Stimulated activated CD4-positive, alpha-beta T cell treated with anti-CD3 and anti-CD28 coated beads, Interleukin-1b, Interleukin-23, amount 100 ng/mL, for 24 hours (primary cell): ENCODE data around the gene CDCA8.

Experiments used
- DNase-seq, 4 experiments: peaks; one replicate each; pipeline ENCODE4 v3.0.0-alpha.2; 2020; ENCODE audit warnings: low read depth in 4 of 4, low spot score in 1 of 4

Gene CDCA8

GRCh38 chr1:37714689-37715088 lies 22.4 kb downstream of the CDCA8 start:
- DNase-seq = no peak

DNA sequence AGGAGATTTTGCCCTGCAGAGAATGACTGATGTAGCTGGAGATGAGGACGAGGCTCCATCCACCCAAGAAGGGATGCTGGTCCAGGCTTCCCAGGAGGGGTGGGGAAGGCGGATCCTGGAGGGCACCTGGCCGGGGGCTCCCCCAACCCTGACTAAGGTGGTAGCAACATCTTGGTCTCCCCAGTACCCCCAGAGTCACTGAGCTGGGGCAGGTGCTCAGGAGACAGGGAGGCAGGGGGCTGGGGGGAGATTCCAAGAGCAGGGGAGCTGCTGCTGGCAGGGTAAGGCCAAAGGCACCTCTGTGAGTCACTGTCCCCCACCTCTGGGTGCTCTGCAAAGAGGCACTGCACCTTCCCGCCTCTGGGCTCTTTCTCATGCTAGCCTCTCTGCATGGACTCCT lies 24.0 kb downstream of the CDCA8 start:
- DNase-seq = no peak

- DNase-seq = no peak
Measured at GRCh38 chr1:37717631-37718030, 25.3 kb downstream of the CDCA8 start.

- DNase-seq = no peak
Measured at GRCh38 chr1:37718181-37718900, 26.0 kb downstream of the CDCA8 start.

DNA sequence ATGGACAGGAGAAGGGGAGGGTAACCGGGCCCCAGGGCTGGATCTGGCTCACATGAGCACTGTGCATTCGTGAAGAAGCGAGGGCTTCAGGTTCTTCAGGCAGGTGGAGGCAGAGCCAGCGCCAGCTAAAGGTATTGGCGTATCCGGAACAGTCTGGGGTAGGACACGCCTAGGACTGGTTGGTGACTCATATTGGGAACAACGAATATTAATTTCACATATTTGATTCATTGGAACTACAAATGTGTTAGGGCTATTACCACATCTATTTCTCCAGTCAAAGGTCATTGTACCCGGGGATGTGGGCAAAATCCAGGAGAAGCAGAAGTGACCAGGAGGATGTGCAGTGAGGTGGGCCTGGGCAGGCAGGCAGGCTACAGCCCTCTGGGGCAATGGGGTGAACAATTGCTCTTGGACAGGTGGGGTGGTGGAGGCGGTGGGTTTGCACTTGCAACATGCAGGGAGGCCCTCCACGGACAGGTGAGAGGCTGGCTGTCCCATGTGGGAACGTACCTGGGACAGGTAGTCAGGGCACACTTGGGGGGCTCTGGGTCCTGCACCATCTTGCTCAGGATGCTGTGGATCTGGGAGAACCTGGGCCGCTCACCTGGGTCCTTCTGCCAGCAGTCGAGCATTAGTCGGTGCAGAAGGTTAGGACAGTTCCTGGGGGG lies 26.7 kb downstream of the CDCA8 start:
- DNase-seq = no peak

DNA sequence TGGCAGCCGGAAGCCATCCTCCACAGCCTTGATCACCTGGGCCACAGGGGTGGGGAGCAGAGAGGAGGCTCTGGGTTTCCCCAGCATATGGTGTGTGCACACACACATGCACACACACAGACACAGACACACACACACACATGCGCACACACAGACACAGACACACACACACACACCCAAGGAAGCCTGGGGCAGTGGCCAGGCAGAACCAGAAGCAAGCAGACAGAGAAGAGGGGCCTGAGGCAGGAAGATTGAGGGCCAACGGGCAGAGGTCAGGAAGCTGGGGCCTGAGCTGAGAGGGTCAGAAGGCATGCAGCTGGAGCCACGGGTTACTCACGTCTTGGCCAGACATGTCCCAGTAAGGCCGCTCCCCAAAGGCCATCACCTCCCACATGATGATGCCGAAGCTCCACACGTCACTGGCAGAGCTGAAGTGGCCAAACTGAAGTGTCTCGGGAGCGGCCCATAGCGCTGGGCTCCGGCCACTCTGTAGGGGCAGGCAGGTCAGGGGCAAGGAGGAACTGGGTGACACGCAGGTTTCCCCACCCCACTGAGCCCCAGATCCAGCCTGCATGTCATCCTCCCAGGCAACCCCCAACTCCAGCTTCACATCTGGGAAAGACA lies 27.4 kb downstream of the CDCA8 start:
- no peak for DNase-seq

- no peak for DNase-seq
Measured at GRCh38 chr1:37720231-37721130, 28.2 kb downstream of the CDCA8 start.

- no peak for DNase-seq
Measured at GRCh38 chr1:37721565-37721964, 29.2 kb downstream of the CDCA8 start.

- DNase-seq = no peak
Measured at GRCh38 chr1:37722181-37723071, 30.1 kb downstream of the CDCA8 start.

DNA sequence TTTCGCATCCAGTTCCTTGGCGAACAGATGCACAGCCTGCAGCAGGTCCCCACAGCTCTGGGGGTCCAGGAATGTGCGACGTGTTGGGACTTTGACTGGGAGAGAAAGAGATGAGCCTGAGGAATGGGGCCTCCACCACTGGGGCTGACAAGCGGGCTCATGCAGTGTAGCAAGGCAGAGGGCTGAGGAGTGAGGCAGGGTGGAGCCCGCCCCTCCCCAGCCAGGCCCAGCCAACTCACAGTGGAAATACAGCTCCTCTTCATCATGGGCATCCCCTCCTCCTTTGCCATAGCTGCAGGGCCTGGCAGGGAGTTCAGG lies 30.7 kb downstream of the CDCA8 start:
- no peak for DNase-seq

DNA sequence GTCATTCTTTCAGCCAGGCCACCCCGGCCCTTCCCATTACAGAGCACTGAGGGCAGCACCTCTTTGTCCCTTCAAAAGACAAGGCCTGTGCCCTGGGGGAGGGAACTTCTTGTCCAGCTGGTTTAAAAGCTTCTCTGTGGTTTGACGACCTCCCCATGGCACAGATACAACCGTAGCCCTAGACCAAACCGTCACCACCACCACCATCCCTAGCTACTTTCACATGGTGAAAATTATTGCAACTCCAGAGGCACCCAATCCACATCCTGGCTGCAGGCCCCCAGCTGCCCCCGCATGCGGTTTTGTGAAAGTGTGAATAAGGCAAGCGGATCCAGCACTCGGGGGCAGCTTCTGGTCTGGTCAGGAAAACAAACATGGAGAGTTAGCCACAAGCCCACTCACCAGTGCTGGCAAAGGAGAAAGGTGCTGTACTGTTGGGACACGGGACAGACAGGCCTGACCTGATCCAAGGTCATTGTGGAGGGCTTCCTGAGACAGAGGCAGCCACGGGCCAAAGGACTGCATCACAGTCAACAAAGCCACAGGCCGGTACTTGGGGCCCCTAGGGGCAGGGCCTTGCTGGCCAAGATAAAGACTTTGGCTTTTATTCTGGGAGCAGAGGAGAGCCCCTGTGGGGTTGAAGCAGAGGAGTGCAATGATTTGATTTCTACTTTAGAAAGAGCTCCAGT lies 31.2 kb downstream of the CDCA8 start:
- no peak for DNase-seq

DNA sequence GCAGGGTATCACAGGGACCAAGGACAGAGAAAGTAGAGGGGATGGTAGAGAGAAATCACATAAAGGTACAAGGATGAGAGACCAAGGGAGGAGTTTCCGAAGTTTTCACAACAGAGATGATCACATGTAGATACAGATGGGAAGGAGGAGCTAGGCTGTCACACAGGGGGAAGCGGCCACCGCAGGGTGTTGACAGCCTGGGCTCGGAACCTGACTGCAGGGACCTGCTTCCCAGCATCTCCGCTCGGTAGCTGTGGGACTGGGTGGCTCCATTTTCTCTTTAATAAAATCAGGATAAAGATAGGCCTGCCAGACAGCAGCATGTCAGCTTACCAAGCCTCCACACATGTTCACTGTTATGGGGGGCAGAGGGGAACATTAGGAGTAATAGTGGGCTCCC lies 32.3 kb downstream of the CDCA8 start:
- no peak for DNase-seq

DNA sequence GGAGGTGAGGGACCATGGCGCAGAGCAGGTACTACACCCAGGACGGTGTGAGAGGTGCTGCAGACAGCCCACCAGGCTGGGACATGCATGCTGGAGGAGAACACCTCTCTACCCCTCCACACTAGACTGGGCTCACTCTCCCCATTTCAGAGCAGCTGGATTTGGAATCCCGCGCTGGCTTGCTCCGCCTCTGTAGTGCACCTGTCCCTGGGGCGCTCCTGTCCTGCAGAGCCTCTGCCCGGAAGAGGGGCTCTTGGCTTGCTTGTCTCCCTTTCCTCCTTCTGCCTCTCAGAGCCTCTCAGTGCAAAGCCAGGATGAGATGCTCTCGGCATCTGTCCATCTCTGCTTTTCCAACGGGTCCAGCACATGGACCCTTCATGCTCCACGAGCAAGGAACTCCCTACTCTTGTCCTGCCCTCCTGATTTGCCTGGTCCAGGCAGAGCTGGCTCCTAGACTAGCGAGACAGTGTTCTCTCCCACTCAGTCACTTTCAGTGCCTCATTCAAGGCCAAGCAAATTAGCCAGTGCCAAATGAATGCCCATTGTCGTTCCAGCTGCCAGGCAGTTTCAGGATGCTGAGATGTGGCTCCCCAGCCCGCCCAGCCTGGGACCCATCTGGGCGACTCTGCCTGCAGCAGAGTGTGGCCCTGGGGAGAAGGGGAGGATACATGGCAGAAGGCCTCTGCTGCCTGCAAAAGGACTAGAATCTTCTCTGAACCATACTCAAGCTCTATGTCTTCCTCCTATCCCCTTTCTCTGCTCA lies 33.7 kb downstream of the CDCA8 start:
- DNase-seq = no peak

- no peak for DNase-seq
Measured at GRCh38 chr1:37726751-37727585, 34.7 kb downstream of the CDCA8 start.

- no peak for DNase-seq
Measured at GRCh38 chr1:37728416-37728815, 36.1 kb downstream of the CDCA8 start.

DNA sequence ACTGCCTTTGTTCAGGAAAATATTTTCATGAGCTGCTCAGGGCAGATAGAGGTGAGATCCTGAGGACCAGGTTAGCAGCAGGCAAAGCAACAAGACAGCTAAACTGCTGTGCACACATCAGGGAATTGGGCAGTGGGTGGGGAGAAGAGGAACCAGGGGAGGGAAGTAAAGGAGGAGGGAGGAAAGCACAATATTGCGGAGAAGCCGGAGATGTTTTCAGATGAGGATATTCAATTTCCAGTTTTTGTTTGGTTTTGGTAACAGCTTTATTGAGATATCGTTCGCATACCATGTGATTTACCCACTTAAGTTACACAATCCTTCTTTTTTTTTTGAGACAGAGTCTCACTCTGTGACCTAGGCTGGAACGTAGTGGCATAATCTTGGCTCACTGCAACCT lies 38.1 kb downstream of the CDCA8 start:
- no peak for DNase-seq

DNA sequence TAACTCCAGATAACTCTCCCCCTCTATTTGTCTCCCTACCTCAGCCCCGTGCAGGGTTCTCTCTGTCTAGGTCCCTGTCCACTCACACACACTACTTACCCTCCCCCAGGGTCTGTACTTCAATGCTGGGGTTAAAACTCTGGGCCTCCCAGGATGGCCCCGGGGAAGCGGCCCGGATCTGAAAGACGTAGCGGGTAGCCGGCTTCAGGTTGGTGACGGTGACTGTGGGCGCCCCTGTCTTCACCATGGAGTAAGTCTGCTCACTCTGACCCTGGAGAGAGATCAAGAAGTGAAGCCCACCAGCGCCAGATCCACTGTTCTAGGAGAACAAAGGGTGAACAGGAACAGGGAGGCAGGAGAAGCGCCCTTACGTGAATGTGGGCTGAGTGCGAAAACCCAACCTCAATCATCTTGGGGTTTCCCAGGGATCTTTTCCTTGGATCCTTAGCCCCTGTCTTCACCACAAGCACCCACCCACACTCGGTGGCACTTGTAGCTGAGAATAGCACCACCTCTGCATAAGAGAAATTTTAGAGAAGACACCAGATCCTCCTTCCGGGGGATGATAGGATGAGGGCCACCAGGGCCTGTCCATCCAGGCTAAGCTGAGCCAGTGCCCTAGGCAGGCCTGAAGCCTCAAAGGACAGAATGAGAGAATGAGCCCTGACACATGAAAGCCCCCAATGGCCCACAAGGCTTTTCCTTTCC lies 39.1 kb downstream of the CDCA8 start:
- DNase-seq = no peak
